ENCODE measurements around the gene SEZ6.

DNA sequence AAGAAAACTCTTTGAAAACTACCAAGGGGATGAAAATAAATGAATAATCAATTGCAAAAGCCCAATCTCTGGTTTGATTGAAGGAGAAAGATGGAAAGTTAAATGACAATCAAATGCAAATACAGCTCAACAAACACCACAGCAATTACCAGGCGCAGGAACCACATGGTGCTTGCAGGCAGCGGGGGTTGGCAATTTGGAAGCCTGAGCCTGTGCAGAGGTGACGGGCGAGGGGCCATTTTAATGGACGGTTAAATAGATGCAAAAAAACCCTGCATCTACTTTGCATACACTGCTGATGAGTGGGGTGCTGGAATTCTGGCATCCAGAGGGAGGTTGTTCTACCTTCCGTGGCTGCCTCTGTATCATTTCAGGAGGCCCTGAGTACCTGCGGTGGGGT, 4.8 kb upstream of the SEZ6 start:
- TF ChIP-seq, protein P1, sequence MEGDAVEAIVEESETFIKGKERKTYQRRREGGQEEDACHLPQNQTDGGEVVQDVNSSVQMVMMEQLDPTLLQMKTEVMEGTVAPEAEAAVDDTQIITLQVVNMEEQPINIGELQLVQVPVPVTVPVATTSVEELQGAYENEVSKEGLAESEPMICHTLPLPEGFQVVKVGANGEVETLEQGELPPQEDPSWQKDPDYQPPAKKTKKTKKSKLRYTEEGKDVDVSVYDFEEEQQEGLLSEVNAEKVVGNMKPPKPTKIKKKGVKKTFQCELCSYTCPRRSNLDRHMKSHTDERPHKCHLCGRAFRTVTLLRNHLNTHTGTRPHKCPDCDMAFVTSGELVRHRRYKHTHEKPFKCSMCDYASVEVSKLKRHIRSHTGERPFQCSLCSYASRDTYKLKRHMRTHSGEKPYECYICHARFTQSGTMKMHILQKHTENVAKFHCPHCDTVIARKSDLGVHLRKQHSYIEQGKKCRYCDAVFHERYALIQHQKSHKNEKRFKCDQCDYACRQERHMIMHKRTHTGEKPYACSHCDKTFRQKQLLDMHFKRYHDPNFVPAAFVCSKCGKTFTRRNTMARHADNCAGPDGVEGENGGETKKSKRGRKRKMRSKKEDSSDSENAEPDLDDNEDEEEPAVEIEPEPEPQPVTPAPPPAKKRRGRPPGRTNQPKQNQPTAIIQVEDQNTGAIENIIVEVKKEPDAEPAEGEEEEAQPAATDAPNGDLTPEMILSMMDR (IDR thresholded peaks at IDR 0.05) = no peak
- TF ChIP-seq POLR2A (IDR thresholded peaks at IDR 0.05) (no peak), POLR2AphosphoS5 (IDR thresholded peaks at IDR 0.05) (no peak)

All from breast epithelium (tissue), 3 donors.